H9 (cell line): ENCODE measurements around the gene CD1C. TPM values are rescaled to one million over a fixed set of nuclear protein-coding genes. Genes with fewer than 3 reads are reported as not detected.

Experiments
- DNase-seq: peaks from one replicate; pipeline ENCODE4 v3.0.0-alpha.2; 2017
- H2AFZ ChIP-seq: one replicate; pipeline ENCODE4 v1.6.1; 2013; ENCODE audit warnings: mild to moderate bottlenecking, low read length, control low read depth, moderate library complexity
- H2AK5ac ChIP-seq: 2 replicates; pipeline ENCODE4 v1.6.1; 2013; ENCODE audit warnings: low read length, control low read depth, mixed read lengths; ENCODE audit not compliant: insufficient read length
- H2BK120ac ChIP-seq: one replicate; pipeline ENCODE4 v1.6.1; 2013; ENCODE audit warnings: low read depth, mild to moderate bottlenecking, low read length, control low read depth, inconsistent platforms; ENCODE audit not compliant: poor library complexity, severe bottlenecking
- H2BK12ac ChIP-seq: 2 replicates; pipeline ENCODE4 v1.6.1; 2013; ENCODE audit warnings: low read length, control low read depth, mixed read lengths, low read depth; ENCODE audit not compliant: insufficient read length
- H2BK15ac ChIP-seq: 2 replicates; pipeline ENCODE4 v1.6.1; 2013; ENCODE audit warnings: low read depth, low read length, control low read depth
- H2BK20ac ChIP-seq: one replicate; pipeline ENCODE4 v1.6.1; 2013; ENCODE audit warnings: low read depth, mild to moderate bottlenecking, low read length, control low read depth, inconsistent platforms; ENCODE audit not compliant: poor library complexity, severe bottlenecking
- H2BK5ac ChIP-seq: 2 replicates; pipeline ENCODE4 v1.6.1; 2013; ENCODE audit warnings: low read length, control low read depth, mixed read lengths; ENCODE audit not compliant: insufficient read length
- H3K14ac ChIP-seq: 2 replicates; pipeline ENCODE4 v1.6.1; 2013; ENCODE audit warnings: low read length, control low read depth; ENCODE audit not compliant: insufficient read depth
- H3K18ac ChIP-seq: 2 replicates; pipeline ENCODE4 v1.6.1; 2013; ENCODE audit warnings: low read depth, mild to moderate bottlenecking, mixed read lengths, low read length, control low read depth; ENCODE audit not compliant: insufficient read length
- H3K23ac ChIP-seq: 2 replicates; pipeline ENCODE4 v1.6.1; 2013; ENCODE audit warnings: low read length, control low read depth, mixed read lengths, low read depth; ENCODE audit not compliant: insufficient read length
- H3K23me2 ChIP-seq: 2 replicates; pipeline ENCODE4 v1.6.1; 2013; ENCODE audit warnings: low read depth, mild to moderate bottlenecking, mixed read lengths, low read length, control low read depth; ENCODE audit not compliant: insufficient read length, poor library complexity, severe bottlenecking
- H3K27ac ChIP-seq: 2 replicates; pipeline ENCODE4 v1.5.1; 2013; ENCODE audit warnings: low read length, control low read depth, mixed read lengths, low read depth; ENCODE audit not compliant: insufficient read length
- H3K27me3 ChIP-seq: 2 replicates; pipeline ENCODE4 v1.6.1; 2013; ENCODE audit warnings: low read length, control low read depth, inconsistent platforms; ENCODE audit not compliant: insufficient read depth
- H3K4ac ChIP-seq: 2 replicates; pipeline ENCODE4 v1.6.1; 2013; ENCODE audit warnings: low read depth, mild to moderate bottlenecking, control low read depth, inconsistent platforms, low read length, moderate library complexity
- H3K4me1 ChIP-seq: 2 replicates; pipeline ENCODE4 v1.6.1; 2013; ENCODE audit warnings: low read length, control low read depth, inconsistent platforms; ENCODE audit not compliant: insufficient read depth
- H3K4me2 ChIP-seq: 2 replicates; pipeline ENCODE4 v1.6.1; 2013; ENCODE audit warnings: low read length, control low read depth, mixed read lengths; ENCODE audit not compliant: insufficient read length, insufficient read depth
- H3K56ac ChIP-seq: 2 replicates; pipeline ENCODE4 v1.6.1; 2013; ENCODE audit warnings: low read depth, mild to moderate bottlenecking, mixed read lengths, low read length, control low read depth; ENCODE audit not compliant: insufficient read length
- H3K79me1 ChIP-seq: 2 replicates; pipeline ENCODE4 v1.6.1; 2013; ENCODE audit warnings: low read depth, mild to moderate bottlenecking, moderate library complexity, low read length, control low read depth, inconsistent platforms; ENCODE audit not compliant: insufficient read depth, poor library complexity, severe bottlenecking
- H3K79me2 ChIP-seq: 2 replicates; pipeline ENCODE4 v1.6.1; 2013; ENCODE audit warnings: low read length, control low read depth, inconsistent platforms; ENCODE audit not compliant: insufficient read depth
- H3K9ac ChIP-seq: 2 replicates; pipeline ENCODE4 v1.6.1; 2013; ENCODE audit warnings: low read length, control low read depth, mixed read lengths; ENCODE audit not compliant: insufficient read length; ENCODE audit errors: extremely low read depth
- H3K9me3 ChIP-seq: one replicate; pipeline ENCODE4 v1.6.1; 2013; ENCODE audit warnings: low read depth, low read length, inconsistent platforms; ENCODE audit not compliant: control insufficient read depth
- H3T11ph ChIP-seq: one replicate; pipeline ENCODE4 v1.6.1; 2013; ENCODE audit warnings: mild to moderate bottlenecking, low read length, control low read depth, inconsistent platforms
- H4K20me1 ChIP-seq: one replicate; pipeline ENCODE4 v1.6.1; 2013; ENCODE audit not compliant: control insufficient read depth, insufficient read length, insufficient read depth
- H4K5ac ChIP-seq: 2 replicates; pipeline ENCODE4 v1.6.1; 2013; ENCODE audit warnings: low read depth, mild to moderate bottlenecking, mixed read lengths, low read length, control low read depth; ENCODE audit not compliant: insufficient read length
- H4K8ac ChIP-seq: replicated peaks from 2 replicates; pipeline ENCODE4 v1.6.1; 2013; ENCODE audit warnings: low read length, control low read depth, mixed read lengths, low read depth; ENCODE audit not compliant: insufficient read length
- H4K91ac ChIP-seq: 2 replicates; pipeline ENCODE4 v1.6.1; 2013; ENCODE audit warnings: low read depth, mild to moderate bottlenecking, moderate library complexity, mixed read lengths, low read length, control low read depth; ENCODE audit not compliant: insufficient read length
- H3K27ac Mint-ChIP-seq, 3 experiments: 2 replicates in 2 of 3; 3 replicates in 1 of 3; pipeline ENCODE4 v1.8.0; 2020 to 2021; ENCODE audit warnings: mixed read lengths in 3 of 3, mild to moderate bottlenecking in 1 of 3, moderate library complexity in 1 of 3
- H3K27me3 Mint-ChIP-seq: 2 replicates; pipeline ENCODE4 v1.8.0; 2021; ENCODE audit warnings: low read depth, mild to moderate bottlenecking, moderate library complexity, mixed read lengths
- H3K36me3 Mint-ChIP-seq, 3 experiments: 2 replicates in 2 of 3; 3 replicates in 1 of 3; pipeline ENCODE4 v1.8.0; 2020 to 2021; ENCODE audit warnings: low read depth in 3 of 3, mixed read lengths in 3 of 3; ENCODE audit not compliant: insufficient read depth in 1 of 3
- H3K4me1 Mint-ChIP-seq, 2 experiments: 2 replicates each; pipeline ENCODE4 v1.8.0; 2020; ENCODE audit warnings: mixed read lengths in 2 of 2
- H3K4me3 Mint-ChIP-seq, 2 experiments: 2 replicates in 1 of 2; 3 replicates in 1 of 2; pipeline ENCODE4 v1.8.0; 2020 to 2021; ENCODE audit warnings: mild to moderate bottlenecking in 2 of 2, mixed read lengths in 2 of 2, moderate library complexity in 1 of 2
- H3K9me3 Mint-ChIP-seq, 2 experiments: 2 replicates in 1 of 2; 3 replicates in 1 of 2; pipeline ENCODE4 v1.8.0; 2020; ENCODE audit warnings: mild to moderate bottlenecking in 2 of 2, mixed read lengths in 2 of 2, moderate library complexity in 1 of 2
- WGBS: extraction: QIAGEN DNeasy Blood & Tissue Kit; methylation state at CpG from one replicate; pipeline ENCODE4 v1.1.7; 2013; ENCODE audit warnings: missing lambda C conversion rate, low lambda C conversion rate, mixed read lengths; ENCODE audit not compliant: insufficient read length; ENCODE audit errors: extremely low coverage; 5-methylcytosine and 5-hydroxymethylcytosine counted together
- long read RNA-seq: library from polyadenylated mRNA; unstranded; transcript quantifications from one replicate; pipeline ENCODE4 v2.0.0, GENCODE V29; 2020
- total RNA-seq: library from RNA; stranded (reverse); gene quantifications from 2 replicates; pipeline ENCODE4 v1.2.1, GENCODE V29; 2021
- TF ChIP-seq, protein P1 (sequence below): fragments of 200-600 bp; sonication (generic); conservative IDR thresholded peaks from 3 replicates; pipeline ENCODE4 v1.8.0; 2021; ENCODE audit warnings: antibody characterized with exemption, mild to moderate bottlenecking

CD1C gene
- total RNA-seq = not detected in 2 replicates
- long read RNA-seq = 0 reads

DNA sequence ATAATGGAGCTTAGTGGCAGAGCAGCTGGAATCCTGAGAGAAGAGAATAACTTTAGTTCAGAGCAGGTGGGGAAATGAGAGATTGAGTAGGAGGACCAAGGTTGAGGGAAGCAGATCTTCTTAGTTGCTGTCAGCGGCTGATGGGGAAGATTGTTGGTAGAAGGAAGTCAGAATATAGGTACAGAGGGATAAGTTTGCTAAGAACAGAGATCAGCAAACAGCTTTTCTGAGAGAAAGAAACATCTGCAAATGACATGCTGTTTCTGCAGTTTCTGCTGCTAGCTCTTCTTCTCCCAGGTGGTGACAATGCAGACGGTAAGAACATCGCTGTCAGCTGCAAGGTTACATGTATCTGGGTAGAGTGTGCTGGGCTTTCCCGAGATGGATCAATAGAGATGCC is at the start of gene CD1C:
CD1C (plus strand) TSS at position 113 of the 400 bp plus-strand sequence; CDS start at position 255, 142 bp downstream.
- Histone ChIP-seq H2BK20ac (no peak within 1 kb of the TSS), H2AFZ (no peak within 1 kb of the TSS), H3K23ac (no peak within 1 kb of the TSS), H3K14ac (no peak within 1 kb of the TSS), H2AK5ac (no peak within 1 kb of the TSS), H2BK120ac (no peak within 1 kb of the TSS), H3K79me1 (no peaks in the 10 kb centered on the region), H3K4ac (no peak within 1 kb of the TSS), H3K4me2 (no peak within 1 kb of the TSS), H3T11ph (no peak within 1 kb of the TSS), H4K91ac (no peak within 1 kb of the TSS), H4K5ac (no peak within 1 kb of the TSS), H3K23me2 (no peaks in the 10 kb centered on the region), H3K9ac (no peak within 1 kb of the TSS), H2BK12ac (no peak within 1 kb of the TSS), H3K27me3 (no peaks in the 10 kb centered on the region), H3K56ac (no peak within 1 kb of the TSS), H3K79me2 (no peaks in the 10 kb centered on the region), H3K4me1 (no peaks in the 10 kb centered on the region), H3K27ac (no peak within 1 kb of the TSS), H2BK5ac (no peak within 1 kb of the TSS), H4K20me1 (no peaks in the 10 kb centered on the region), H3K18ac (no peak within 1 kb of the TSS), H4K8ac (no peak within 1 kb of the TSS), H3K9me3 (no peaks in the 10 kb centered on the region), H2BK15ac (no peak within 1 kb of the TSS)
- Mint-ChIP-seq H3K4me3 (no peak within 1 kb of the TSS), H3K36me3 (no peaks in the 10 kb centered on the region), H3K27ac (no peak within 1 kb of the TSS), H3K9me3 (no peaks in the 10 kb centered on the region), H3K4me1 (no peaks in the 10 kb centered on the region), H3K27me3 (no peaks in the 10 kb centered on the region)
- DNase-seq = no peak
- TF ChIP-seq, protein P1, sequence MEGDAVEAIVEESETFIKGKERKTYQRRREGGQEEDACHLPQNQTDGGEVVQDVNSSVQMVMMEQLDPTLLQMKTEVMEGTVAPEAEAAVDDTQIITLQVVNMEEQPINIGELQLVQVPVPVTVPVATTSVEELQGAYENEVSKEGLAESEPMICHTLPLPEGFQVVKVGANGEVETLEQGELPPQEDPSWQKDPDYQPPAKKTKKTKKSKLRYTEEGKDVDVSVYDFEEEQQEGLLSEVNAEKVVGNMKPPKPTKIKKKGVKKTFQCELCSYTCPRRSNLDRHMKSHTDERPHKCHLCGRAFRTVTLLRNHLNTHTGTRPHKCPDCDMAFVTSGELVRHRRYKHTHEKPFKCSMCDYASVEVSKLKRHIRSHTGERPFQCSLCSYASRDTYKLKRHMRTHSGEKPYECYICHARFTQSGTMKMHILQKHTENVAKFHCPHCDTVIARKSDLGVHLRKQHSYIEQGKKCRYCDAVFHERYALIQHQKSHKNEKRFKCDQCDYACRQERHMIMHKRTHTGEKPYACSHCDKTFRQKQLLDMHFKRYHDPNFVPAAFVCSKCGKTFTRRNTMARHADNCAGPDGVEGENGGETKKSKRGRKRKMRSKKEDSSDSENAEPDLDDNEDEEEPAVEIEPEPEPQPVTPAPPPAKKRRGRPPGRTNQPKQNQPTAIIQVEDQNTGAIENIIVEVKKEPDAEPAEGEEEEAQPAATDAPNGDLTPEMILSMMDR = no peak
- no CpG with 5 or more reads among the region's 4 CpGs for WGBS
